ENCODE measurements around the gene GPC6.

GRCh38 chr13:93736909-93737308 is 510.3 kb downstream of the GPC6 start:
- TF ChIP-seq CTCF (IDR thresholded peaks at IDR 0.05) (no peak), POLR2AphosphoS5 (IDR thresholded peaks at IDR 0.05; ENCODE audit: insufficient read depth in 1 of 2, low read depth in 1 of 2) (no peak)

Data from vagina (tissue), 2 donors.